ENCODE results near the gene REPIN1.

Gene REPIN1

DNA sequence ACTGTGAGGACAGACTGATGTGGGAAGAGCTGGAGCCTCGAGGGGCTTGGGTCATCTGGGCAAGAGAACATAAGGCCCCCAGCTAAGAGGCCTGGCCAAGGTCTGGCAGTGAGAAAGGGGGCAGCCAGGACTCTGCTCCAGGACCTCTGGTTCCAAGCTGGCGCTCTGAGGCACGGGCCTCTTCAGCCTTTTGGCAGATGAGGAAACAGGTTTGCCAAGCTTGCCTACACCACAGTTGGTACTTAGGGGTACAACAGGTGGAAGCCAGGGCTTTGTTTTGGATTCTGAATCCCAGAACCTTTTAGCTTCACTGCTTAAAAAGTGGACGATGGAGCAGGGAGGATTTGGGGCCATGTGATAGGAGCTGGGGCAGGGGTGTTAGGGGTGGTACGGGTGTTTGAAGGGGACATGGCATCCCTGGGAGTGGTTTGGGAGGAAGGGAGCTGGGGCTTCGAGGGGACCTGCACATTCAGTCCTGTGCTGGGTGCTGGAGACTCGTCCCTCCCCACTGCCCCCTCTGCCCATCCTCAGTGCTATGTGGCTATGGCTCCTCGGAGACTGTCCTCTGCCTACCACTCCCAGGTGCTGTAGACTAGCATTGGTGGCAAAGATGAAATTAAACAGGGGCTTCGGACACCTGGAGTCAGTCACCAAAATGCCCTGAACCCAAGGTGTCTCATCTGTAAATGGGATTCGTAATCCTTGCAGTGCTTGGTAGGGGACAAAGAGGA is 40.8 kb downstream of the REPIN1 start:
- H3K4me3 ChIP-seq (replicated peaks; ENCODE audit: low read depth, low read length): no peak overlapping the region
- DNase-seq (ENCODE audit: low read depth): no peak
- TF ChIP-seq, protein P1, sequence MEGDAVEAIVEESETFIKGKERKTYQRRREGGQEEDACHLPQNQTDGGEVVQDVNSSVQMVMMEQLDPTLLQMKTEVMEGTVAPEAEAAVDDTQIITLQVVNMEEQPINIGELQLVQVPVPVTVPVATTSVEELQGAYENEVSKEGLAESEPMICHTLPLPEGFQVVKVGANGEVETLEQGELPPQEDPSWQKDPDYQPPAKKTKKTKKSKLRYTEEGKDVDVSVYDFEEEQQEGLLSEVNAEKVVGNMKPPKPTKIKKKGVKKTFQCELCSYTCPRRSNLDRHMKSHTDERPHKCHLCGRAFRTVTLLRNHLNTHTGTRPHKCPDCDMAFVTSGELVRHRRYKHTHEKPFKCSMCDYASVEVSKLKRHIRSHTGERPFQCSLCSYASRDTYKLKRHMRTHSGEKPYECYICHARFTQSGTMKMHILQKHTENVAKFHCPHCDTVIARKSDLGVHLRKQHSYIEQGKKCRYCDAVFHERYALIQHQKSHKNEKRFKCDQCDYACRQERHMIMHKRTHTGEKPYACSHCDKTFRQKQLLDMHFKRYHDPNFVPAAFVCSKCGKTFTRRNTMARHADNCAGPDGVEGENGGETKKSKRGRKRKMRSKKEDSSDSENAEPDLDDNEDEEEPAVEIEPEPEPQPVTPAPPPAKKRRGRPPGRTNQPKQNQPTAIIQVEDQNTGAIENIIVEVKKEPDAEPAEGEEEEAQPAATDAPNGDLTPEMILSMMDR (IDR thresholded peaks at IDR 0.05; ENCODE audit: low read length, missing control alignments): no peak

DNA sequence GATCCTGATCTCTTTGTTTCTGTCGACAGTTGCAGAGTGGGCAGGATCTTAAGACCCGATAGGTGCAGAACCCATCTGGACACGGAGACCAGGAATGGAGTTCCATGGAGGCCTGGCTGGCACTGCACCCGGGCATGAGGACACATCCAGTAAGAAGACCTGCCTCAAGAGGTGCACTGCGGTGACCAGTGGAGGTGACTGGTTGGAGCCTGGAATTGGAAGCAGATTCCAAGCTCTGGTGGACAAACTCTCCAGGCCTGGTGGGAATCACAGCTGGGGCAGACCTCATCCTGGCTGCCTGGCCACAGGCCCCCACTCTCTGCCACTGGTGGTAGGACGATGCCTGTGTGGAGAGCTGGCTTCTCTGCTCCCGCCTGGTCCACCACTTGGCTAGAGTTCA is 41.5 kb downstream of the REPIN1 start:
- TF ChIP-seq, protein P1 (IDR thresholded peaks at IDR 0.05; ENCODE audit: low read length, missing control alignments): no peak
- no peak for DNase-seq (ENCODE audit: low read depth)
- H3K4me3 ChIP-seq (replicated peaks; ENCODE audit: low read depth, low read length): no peak overlapping the region

DNA sequence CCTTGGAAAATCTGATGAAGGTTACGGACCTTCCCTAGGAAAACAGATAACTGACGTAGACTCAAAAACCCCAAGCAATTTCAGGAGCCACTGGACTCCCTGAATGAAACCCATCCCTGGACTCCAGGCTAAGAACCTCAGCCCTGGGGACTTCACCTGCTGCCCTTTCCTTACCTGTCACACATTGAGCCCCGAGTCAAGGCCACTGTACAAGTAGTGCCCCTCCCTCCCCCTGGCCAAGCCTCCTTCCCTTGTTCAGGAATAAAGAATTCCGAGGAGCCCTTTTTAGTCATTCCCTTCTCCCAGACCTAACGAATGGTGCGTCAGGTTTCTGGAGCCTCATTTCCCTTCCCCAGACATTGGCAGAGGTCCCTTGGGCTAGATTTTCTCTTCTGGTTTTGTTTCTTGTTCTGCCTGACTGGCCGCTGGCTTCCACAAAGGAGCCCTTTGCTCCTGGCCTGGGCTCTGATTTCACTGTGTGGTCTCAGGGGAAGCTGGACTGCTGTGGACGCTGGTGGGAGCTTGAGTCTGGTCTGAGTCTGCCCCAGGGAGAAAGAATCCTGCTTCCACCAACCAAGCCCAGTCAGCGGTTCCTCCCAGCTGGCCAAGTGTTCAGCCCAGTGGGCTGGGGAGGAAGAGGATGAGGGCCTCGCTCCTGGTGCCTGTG is 42.2 kb downstream of the REPIN1 start:
- no peak overlapping the region for H3K4me3 ChIP-seq (replicated peaks; ENCODE audit: low read depth, low read length)
- TF ChIP-seq, protein P1 (IDR thresholded peaks at IDR 0.05; ENCODE audit: low read length, missing control alignments): no peak
- no peak for DNase-seq (ENCODE audit: low read depth)

DNA sequence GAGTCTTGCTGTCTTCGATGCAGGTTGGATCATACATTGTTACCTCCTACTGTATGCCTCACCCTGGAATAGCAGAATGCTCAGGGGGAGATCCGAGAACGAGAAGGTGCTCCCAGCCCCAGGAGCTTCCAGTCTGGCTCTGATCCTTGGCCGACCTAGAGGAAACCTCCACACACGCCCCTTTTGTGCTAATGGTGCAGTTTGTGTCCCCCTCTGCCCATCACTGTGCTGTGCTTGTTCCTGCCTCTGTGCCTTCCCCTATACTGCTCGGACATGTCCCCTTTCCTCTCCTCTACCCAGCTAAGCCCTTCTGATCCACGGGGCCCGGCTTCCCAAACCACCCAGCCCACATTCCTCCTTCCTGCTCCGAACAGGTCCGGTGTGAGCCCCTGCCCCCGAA is 43.0 kb downstream of the REPIN1 start:
- TF ChIP-seq, protein P1 (IDR thresholded peaks at IDR 0.05; ENCODE audit: low read length, missing control alignments): no peak

DNA sequence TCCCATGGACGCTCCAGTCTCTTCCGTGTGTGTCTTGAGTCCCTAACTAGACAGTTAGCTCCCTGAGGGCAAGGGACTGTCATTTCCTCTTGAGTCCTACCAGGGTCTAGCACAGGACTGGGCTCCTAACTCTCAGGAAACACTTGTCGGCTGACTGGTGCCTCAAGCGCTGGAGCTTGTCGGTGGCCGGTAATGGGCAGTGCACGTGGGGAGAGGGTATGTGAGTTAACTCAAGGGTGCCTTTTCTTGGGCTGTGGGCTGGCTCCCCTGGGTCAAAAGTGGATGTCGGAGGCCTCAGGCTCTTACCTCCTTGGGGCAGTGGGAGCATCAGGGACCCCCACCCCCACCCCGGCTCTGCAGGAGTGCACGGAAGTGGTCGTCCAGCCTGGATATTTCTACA is 43.4 kb downstream of the REPIN1 start:
- TF ChIP-seq, protein P1 (IDR thresholded peaks at IDR 0.05; ENCODE audit: low read length, missing control alignments): no peak
- no peak overlapping the region for H3K4me3 ChIP-seq (replicated peaks; ENCODE audit: low read depth, low read length)
- DNase-seq (ENCODE audit: low read depth): no peak

More for the DNA sequence above, 43.0 kb downstream of the REPIN1 start:
- no peak overlapping the region for H3K4me3 ChIP-seq (replicated peaks; ENCODE audit: low read depth, low read length)
- DNase-seq (ENCODE audit: low read depth): no peak

DNA sequence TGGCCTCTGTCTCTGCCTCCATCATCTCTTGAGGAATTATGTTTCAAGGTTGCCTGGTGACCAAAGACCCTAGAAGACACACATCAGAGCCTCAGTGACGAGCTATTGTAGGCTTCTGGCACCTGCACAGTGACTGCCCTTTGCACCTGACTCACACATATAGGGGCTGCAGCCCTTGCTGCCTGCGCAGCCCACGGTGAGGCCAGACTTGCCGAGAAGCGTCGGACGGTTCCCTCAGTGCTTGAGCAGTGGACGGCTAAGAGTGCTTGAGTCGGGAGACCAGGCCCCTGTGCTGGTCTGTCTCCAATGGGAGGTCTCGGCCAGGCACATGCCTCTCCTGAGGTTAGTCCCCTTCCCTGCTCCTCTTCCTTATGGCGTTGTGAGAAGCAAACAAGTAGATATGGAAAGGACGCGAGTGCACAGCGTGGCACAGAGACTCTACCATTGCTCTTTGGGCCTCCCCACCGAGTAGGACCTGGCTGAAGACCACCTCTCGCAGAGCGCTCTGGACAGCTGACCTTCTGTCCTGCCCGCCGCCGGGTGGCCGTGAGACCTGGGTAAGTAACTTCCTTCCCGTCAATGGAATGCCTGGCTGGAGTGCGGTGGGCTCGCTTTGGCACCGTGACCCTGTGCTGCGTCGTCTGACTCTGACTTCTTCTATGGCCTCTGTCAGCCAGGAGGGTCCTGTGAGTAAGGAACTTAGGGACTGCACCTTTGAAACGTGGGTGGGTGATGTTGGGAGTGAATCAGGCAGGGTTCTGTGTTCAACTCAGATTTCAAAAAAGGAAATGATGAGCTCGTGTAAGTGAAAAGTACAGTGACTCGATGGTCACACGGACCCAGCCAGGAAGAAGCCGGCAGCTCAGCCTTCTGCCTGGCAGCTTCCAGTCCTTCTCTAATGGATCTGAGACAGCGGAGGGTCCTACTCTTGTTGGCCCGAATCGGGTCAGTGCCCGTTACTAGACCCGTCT is 44.2 kb downstream of the REPIN1 start:
- H3K4me3 ChIP-seq (replicated peaks; ENCODE audit: low read depth, low read length): no peak overlapping the region
- TF ChIP-seq, protein P1 (IDR thresholded peaks at IDR 0.05; ENCODE audit: low read length, missing control alignments): no peak
- DNase-seq (ENCODE audit: low read depth): no peak

All from fibroblast of pulmonary artery (primary cell).